ENCODE results near the gene TBX15.
"Not testable (repeated sequence)": the region's sequence is repeated elsewhere in the genome, so short reads cannot be mapped to it uniquely, and the experiment has no call there.

The TBX15 gene

GRCh38 chr1:118923319-118923718 is 64.8 kb downstream of the TBX15 start:
- DNase-seq: no peak

GRCh38 chr1:118921994-118922393 is 66.1 kb downstream of the TBX15 start:
- no peak for DNase-seq

GRCh38 chr1:118920124-118920717 is 67.9 kb downstream of the TBX15 start:
- no peak for DNase-seq

GRCh38 chr1:118918940-118919259 is 69.2 kb downstream of the TBX15 start:
- DNase-seq: no peak

GRCh38 chr1:118918230-118918939 is 69.8 kb downstream of the TBX15 start:
- DNase-seq: no peak

- not testable (repeated sequence) for DNase-seq
Observed at GRCh38 chr1:118916346-118916745, 71.8 kb downstream of the TBX15 start.

- no peak for DNase-seq
Observed at GRCh38 chr1:118914379-118915161, 73.6 kb downstream of the TBX15 start.

- DNase-seq: no peak
Observed at GRCh38 chr1:118913818-118914217, 74.3 kb downstream of the TBX15 start.

GRCh38 chr1:118912574-118912973 is 75.6 kb downstream of the TBX15 start:
- DNase-seq: no peak

- no peak for DNase-seq
Observed at GRCh38 chr1:118911571-118911970, 76.6 kb downstream of the TBX15 start.

GRCh38 chr1:118907466-118907865 is 80.7 kb downstream of the TBX15 start:
- no peak for DNase-seq

- no peak for DNase-seq
Observed at GRCh38 chr1:118905671-118906070, 82.5 kb downstream of the TBX15 start.

- DNase-seq: no peak
Observed at GRCh38 chr1:118905196-118905595, 82.9 kb downstream of the TBX15 start.

- no peak for DNase-seq
Observed at GRCh38 chr1:118902711-118903191, 85.4 kb downstream of the TBX15 start.

GRCh38 chr1:118902299-118902698 is 85.8 kb downstream of the TBX15 start:
- DNase-seq: no peak

- DNase-seq: no peak
Observed at GRCh38 chr1:118900643-118901440, 87.3 kb downstream of the TBX15 start.

- no peak for DNase-seq
Observed at GRCh38 chr1:118899340-118899739, 88.8 kb downstream of the TBX15 start.

GRCh38 chr1:118898712-118899111 is 89.4 kb downstream of the TBX15 start:
- no peak for DNase-seq

- DNase-seq: no peak
Observed at GRCh38 chr1:118896416-118896815, 91.7 kb downstream of the TBX15 start.

GRCh38 chr1:118894836-118895235 is 93.3 kb downstream of the TBX15 start:
- DNase-seq: no peak

- no peak for DNase-seq
Observed at GRCh38 chr1:118890851-118891384, 97.2 kb downstream of the TBX15 start.

GRCh38 chr1:118884946-118885345 is 103.2 kb downstream of the TBX15 start:
- no peak for DNase-seq

- DNase-seq: no peak
Observed at GRCh38 chr1:118881751-118882150, 106.4 kb downstream of the TBX15 start.
